DMS53 (cell line): ENCODE results near the gene MEGF8.
A peak's percentile ranks its signal among the peaks of the same experiment; 100 is the strongest.

Experiments
- DNase-seq: peaks from one replicate; lab custom pipeline; 2025; lab: John Stamatoyannopoulos, UW

Gene MEGF8, protein sequence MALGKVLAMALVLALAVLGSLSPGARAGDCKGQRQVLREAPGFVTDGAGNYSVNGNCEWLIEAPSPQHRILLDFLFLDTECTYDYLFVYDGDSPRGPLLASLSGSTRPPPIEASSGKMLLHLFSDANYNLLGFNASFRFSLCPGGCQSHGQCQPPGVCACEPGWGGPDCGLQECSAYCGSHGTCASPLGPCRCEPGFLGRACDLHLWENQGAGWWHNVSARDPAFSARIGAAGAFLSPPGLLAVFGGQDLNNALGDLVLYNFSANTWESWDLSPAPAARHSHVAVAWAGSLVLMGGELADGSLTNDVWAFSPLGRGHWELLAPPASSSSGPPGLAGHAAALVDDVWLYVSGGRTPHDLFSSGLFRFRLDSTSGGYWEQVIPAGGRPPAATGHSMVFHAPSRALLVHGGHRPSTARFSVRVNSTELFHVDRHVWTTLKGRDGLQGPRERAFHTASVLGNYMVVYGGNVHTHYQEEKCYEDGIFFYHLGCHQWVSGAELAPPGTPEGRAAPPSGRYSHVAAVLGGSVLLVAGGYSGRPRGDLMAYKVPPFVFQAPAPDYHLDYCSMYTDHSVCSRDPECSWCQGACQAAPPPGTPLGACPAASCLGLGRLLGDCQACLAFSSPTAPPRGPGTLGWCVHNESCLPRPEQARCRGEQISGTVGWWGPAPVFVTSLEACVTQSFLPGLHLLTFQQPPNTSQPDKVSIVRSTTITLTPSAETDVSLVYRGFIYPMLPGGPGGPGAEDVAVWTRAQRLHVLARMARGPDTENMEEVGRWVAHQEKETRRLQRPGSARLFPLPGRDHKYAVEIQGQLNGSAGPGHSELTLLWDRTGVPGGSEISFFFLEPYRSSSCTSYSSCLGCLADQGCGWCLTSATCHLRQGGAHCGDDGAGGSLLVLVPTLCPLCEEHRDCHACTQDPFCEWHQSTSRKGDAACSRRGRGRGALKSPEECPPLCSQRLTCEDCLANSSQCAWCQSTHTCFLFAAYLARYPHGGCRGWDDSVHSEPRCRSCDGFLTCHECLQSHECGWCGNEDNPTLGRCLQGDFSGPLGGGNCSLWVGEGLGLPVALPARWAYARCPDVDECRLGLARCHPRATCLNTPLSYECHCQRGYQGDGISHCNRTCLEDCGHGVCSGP (N-terminal part only)

DNA sequence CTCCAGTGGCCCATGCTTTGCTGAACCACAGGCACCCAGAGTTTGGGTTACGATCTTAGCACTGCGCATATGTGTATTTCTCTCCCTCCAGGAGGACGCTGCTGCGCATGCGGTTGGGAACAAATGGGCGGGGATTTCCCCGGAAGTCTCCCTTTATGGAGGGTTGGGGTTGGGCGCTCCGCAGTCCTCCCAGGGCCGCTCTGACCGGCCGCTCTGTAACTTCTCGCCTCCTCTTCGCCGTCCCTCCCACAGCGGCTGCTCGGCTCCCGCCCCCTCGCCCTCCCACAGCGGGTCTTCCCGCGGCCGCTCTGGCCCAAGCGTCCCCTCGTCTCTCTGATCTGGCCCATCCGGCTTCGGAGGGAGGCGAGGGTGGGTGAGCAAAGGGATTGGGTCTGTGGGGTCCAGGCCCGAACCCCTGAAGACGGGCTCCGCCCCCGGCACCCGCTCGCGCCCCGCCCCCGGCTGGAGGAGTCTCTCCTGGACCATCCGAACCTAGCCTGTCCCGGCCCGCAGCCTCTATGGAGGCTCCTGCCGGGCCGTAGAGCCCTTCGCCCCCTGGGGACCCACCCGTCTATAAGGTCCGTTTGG lies at the start of gene MEGF8:
Gene MEGF8 (plus strand): TSS at position 328 of the 588 bp plus-strand sequence. CDS start 609 bp downstream, outside the sequence.
- DNase-seq, result peak; percentile 99

GRCh38 chr19:42276284-42276683 lies 49.2 kb upstream of the MEGF8 start:
- DNase-seq, result no peak

DNA sequence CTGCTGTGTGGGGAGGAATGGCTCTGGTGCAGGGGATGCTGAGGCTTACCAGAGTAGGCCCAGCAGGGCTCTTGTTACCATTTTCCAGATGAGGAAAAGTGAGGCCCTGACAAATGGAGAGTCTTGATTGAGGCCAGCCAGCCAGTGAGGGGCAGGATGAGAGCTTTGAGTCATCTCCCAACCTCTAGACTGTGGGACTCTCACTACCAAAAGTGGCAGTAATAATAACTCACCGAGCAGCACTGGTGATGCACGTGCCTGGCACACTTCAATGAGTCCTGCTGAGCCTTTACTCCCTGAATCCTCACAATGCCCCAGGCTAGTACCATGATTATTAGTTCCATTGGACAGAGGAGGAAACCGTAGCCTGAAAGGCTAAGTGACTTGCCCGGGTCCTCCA lies 48.6 kb upstream of the MEGF8 start:
- no peak for DNase-seq

DNA sequence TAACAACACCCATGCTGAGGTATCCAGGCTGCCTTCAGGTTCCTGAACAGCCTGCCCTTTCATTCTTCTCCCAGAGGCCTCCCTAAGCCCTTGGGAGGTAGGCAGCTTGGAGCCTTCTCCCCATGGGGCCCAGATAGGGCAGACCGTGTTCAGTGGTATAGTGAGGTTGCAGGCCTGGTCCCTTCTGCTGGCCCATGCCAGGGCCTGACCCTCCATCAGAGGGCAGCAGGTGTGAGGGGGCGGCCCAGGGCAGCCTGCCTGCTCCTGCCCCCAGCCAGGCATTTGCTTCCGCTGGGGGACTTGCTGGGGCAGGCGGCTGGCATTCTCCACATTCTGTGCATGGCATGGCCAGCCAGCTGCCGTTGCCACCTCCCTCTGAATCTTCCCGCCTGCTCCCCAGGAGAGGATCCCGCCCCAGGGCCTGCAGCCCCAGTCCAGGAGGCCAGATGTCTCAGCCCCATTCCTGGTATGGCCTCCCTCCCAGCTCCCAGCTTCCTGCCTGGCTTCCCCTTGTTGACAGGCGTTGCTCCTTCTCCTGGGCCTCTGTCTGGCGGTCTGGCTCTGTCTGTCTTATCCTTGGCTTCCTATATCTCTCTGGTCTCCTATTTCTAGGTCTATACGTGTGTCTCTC lies 47.5 kb upstream of the MEGF8 start:
- peak; percentile 45 for DNase-seq

DNA sequence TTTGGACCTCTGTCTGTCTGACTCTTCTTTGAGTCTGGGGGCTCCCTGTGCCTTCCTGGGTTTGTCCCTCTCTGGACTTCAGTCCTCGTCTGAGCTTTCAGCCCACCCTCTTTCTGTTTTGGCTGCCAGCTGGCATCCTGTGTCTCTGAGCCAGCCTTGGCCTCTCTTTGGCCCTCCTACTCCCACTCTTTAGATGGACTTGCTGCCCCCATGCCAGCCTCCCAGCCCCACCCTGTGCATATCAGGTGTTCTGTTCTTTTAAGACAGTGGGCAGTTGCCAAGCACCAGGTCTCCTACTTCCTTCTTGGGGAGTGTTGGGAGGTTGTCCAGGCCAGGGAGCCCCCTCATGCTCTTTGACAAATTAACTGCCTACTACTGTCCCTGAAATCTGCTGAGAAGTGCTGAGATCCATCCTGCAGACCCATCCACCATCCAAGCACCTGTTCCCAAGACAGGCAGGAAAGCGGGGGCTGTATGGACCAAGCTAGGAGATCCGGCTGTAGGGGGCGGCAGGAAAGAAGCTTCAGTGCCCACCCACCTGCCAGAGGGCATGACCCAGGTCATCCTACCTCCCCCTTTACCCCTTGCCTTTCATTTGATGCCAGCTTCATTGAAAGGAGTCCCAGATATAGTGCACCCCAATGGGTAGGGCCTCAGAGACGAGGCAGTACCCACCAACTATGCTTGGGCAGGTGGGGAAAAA lies 46.8 kb upstream of the MEGF8 start:
- DNase-seq, result no peak

- DNase-seq, result peak; percentile 64
Measured at GRCh38 chr19:42279155-42279901, 46.1 kb upstream of the MEGF8 start.

- DNase-seq, result peak; percentile 88
Measured at GRCh38 chr19:42279902-42280814, 45.3 kb upstream of the MEGF8 start.

DNA sequence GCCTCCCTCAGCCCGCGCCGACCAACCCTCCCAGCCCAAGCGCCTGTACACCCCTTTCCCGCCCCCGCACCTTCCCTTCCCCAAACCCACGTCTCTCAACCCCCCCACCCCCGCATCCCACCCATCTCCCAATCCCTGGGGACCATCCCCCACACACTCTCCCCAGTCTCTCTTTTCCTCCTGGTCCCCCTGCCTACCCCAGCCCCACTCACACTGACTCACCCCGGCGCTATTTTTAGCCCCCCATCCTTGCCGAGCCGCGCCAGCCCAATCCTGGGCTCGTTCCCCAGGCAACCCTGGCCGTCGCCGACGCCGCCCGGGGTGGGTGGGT lies 44.7 kb upstream of the MEGF8 start:
- DNase-seq, result no peak

- no peak for DNase-seq
Measured at GRCh38 chr19:42281146-42281826, 44.1 kb upstream of the MEGF8 start.

- peak; percentile 36 for DNase-seq
Measured at GRCh38 chr19:42281827-42282762, 43.3 kb upstream of the MEGF8 start.

GRCh38 chr19:42282819-42283187 lies 42.6 kb upstream of the MEGF8 start:
- no peak for DNase-seq

DNA sequence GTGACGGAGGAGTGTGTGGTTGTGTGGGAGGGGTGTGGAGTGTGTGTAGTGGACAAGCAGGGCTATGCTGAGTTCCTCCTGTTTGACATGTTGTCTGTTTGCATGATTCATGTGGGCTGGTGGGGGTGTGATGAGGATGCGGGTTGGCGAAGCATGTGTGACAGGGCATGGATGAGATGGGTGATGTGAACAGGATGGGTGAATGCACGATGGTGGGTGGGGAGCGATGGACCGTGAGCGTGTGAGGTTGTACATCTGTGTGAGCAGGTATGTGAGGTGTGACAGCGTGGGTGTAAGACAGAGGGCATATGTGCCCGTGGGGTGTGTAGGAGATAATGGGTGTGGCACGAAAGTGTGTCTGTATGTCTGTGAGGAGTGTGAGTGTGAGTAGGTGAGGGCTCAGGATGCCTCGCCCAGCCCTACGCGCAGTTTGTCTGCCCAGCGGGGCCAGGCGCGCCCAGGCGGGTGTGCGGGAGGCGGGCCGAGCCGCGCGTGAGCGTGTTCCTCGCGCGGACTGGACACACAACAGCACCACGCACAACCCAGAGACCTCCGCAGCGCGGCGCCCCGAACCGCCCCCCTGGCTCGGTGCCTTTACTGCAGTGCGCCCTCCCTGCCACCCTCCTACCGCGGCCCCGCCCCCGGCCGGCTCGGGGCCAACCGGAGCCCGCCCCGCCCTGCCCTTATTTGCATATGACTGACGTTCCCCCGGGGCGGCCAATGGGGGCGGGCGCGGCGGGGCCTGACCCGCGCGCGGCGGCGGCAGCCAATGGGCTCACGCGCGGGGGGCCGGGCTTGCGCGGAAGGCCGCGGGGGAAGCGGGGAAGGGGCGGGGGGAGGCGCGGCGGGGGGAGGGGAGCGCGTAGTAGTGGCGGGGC lies 42.0 kb upstream of the MEGF8 start:
- DNase-seq, result peak; percentile 98

DNA sequence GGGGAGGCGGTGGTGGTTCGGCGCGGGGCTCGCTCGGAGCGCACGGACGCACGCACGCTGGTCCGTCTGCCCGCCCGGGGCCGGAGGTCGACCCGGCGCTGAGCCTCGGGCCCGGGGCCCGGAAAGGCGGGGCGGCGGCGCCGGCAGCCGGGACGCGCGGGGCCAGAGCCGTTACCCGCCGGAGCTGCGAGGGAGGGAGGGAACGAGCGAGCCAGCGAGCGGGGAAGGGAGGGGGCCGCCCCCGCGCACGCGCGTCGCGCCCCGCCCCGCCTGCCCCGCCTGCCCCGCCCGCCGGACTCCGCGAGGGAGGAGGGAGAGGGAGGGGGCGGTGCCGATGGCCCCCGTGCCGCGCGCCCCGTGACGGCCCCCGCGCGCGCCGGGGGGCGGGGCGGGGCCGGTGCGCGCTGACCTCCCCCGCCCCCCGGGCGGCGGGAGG lies 41.4 kb upstream of the MEGF8 start:
- peak; percentile 94 for DNase-seq

DNA sequence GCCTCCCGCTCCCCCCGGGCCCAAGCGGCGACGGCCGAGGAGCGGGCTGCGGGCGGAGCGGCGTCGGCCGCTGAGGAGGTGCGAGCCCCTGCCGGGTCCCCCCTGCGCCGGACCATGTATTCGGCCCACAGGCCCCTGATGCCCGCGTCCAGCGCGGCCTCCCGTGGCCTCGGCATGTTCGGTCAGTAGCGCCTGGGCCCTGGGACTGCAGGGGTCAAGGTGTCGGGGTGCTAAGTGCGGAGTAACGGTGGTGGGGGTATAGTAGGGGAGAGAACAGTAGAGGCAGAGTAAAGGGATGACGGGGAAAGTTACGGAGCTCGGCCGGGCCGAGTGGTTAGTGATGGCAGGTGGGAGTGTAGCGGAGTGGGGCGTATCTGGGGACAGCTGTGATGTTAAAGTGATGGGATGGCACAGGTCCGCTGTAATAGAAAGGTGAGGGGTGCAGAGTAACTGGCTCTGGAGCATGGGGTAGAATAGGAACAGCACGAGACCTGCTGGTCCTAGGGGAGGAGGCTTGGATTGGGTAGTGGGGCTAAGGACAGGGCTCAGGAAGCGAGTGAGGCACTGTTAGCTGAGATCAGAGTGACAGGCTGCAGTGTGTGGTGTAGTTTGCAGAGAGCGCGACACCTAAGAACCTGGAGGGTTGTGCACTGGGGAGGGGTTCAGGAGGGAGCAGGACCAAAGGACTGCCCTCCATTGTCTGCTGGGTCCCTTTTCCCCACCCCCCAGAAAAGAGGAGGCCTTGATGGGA lies 40.7 kb upstream of the MEGF8 start:
- peak; percentile 54 for DNase-seq

DNA sequence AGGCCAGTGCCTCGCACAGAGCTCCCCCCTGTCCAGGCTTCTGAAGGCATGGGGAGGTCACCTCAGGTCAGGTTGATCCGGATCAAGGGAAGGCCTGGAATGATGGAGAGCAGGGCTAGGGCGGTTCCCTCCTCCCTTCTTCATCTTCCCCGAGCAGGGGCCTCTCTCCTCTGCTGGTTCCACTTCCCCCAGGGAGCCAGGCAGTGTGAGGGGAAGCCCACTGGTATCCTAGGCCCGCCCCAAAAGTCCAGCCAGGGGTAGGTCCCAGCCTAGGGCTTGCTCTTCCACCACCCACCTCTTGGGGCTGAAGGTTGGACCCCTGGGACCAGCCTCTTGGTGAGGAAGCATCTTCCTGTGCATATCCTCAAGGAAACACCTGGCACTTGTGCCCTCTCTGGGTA lies 39.9 kb upstream of the MEGF8 start:
- no peak for DNase-seq

GRCh38 chr19:42285988-42286348 lies 39.5 kb upstream of the MEGF8 start:
- DNase-seq, result no peak
